Keratinocyte (primary cell): ENCODE measurements around the gene MYOZ2.

Experiments used
- EZH2 ChIP-seq: IDR thresholded peaks from one replicate; pipeline ENCODE4 v1.6.1; 2012; ENCODE audit warnings: inconsistent platforms, mild to moderate bottlenecking, low read length, moderate library complexity
- TF ChIP-seq, protein P1 (sequence below), 3 experiments: IDR thresholded peaks in 1 of 3; conservative IDR thresholded peaks in 1 of 3; optimal IDR thresholded peaks in 1 of 3; 2 replicates in 2 of 3; 3 replicates in 1 of 3; pipeline versions ENCODE3 to v1.5.1; 2011; ENCODE audit warnings: low read length in 3 of 3, mild to moderate bottlenecking in 3 of 3, moderate library complexity in 2 of 3, control low read depth in 1 of 3, inconsistent platforms in 1 of 3; ENCODE audit not compliant: insufficient read depth in 2 of 3; ENCODE audit errors: extremely low read depth in 1 of 3

DNA sequence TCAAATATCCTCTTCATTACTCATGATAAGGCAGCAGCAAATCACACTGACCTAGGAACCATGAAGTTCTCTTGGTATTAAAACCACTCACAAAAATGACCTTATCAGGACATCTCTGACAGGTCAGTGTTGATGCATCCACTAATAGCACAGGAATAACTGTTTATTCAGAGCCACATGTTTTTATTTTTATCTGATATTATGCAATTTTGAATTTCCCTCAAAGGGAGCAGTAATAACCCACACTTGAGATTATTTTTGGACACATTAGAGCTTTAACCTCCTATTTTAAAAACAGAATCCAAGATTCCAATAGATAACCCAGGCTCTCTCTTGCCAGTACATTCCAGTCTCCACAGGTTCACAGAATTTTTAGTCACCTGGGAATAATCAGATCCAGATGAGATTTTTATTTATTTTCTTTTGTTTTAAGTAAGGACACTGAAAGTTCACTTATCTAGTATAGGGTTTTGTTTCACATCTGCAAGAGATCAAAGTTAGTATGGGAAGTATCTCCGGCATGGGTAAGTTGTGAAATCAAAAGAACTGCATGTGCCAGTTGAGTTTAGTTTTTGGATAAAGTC is 36.3 kb upstream of the MYOZ2 start:
- TF ChIP-seq, protein P1, sequence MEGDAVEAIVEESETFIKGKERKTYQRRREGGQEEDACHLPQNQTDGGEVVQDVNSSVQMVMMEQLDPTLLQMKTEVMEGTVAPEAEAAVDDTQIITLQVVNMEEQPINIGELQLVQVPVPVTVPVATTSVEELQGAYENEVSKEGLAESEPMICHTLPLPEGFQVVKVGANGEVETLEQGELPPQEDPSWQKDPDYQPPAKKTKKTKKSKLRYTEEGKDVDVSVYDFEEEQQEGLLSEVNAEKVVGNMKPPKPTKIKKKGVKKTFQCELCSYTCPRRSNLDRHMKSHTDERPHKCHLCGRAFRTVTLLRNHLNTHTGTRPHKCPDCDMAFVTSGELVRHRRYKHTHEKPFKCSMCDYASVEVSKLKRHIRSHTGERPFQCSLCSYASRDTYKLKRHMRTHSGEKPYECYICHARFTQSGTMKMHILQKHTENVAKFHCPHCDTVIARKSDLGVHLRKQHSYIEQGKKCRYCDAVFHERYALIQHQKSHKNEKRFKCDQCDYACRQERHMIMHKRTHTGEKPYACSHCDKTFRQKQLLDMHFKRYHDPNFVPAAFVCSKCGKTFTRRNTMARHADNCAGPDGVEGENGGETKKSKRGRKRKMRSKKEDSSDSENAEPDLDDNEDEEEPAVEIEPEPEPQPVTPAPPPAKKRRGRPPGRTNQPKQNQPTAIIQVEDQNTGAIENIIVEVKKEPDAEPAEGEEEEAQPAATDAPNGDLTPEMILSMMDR (optimal IDR thresholded peaks at IDR 0.05 in 1 of 3, IDR thresholded peaks at IDR 0.05 in 1 of 3, conservative IDR thresholded peaks at IDR 0.05 in 1 of 3; ENCODE audit: extremely low read depth in 1 of 3, insufficient read depth in 2 of 3, low read length in 3 of 3): no peak
- no peak for TF ChIP-seq EZH2
